KOPT-K1 (cell line): ENCODE measurements around the gene ZDHHC11.
"Not testable (repeated sequence)": the region's sequence is repeated elsewhere in the genome, so short reads cannot be mapped to it uniquely, and the experiment has no call there.

ENCODE experiments used
- H3K27ac ChIP-seq: fragments of 200-600 bp; sonication (generic); 2 replicates; pipeline ENCODE4 v1.5.1; 2016; ENCODE audit warnings: antibody characterized with exemption, mild to moderate bottlenecking, low read depth, low read length; ENCODE audit not compliant: poor library complexity, severe bottlenecking
- H3K36me3 ChIP-seq: fragments of 200-600 bp; sonication (generic); 2 replicates; pipeline ENCODE4 v1.5.1; 2017; ENCODE audit warnings: antibody characterized with exemption, mild to moderate bottlenecking, low read length, moderate library complexity; ENCODE audit not compliant: insufficient read depth
- H3K9me3 ChIP-seq: fragments of 200-600 bp; sonication (generic); 2 replicates; pipeline ENCODE4 v1.5.1; 2017; ENCODE audit warnings: antibody characterized with exemption, low read length, mild to moderate bottlenecking; ENCODE audit not compliant: insufficient read depth, poor library complexity, severe bottlenecking

ZDHHC11 gene

GRCh38 chr5:788703-789102, 62.1 kb downstream of the ZDHHC11 start:
- not testable (repeated sequence) for H3K9me3 ChIP-seq, H3K27ac ChIP-seq, H3K36me3 ChIP-seq

DNA sequence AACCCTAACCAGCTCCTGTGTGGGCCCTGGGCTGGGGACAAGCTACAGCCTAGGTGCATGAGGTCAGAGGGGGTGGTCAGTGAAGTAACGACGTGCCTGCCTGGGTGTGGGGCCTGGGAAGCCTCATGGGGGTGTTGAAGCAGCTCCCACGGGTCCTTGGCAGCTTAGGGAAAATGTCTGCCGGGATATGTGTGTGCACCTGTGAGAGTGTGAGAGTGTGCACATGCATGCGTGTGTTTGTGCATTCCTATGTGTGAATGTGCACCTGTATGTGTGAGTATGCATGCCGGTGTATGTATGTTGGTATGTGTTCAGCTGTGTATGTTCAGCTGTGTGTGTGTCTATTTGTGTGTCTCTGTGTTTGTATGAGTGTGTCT, 62.9 kb downstream of the ZDHHC11 start:
- not testable (repeated sequence) for H3K9me3 ChIP-seq, H3K27ac ChIP-seq, H3K36me3 ChIP-seq

DNA sequence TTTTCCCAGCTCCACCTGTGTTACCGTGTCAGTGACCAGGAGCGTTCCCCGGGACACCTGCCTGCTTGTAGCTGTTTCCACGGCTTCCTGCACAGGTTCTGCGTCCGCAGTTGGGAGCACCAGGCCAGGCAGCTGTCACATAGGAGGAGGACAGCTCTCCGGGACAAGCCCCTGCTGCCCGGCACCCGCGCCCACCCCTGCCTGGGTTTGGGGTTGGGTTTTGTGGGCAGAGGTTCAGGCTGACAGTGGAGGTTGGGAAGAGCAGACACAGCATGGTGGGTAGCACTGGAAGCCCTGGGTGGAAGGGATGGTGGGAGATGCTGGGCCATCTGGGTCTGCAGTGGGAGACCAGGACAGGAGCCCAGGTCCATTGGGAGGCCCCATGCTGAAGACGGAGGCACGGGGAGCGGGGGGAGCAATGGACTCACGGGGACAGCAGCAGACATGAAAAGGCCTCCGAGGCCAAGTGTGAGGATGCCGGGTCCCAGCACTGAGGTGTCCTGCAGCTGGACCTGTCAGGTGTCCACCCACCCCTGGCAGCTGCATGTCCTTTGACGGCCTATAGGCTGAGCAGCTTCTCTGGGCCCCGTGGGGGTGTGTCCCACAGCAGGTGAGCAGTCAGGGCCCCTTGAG, 63.4 kb downstream of the ZDHHC11 start:
- H3K27ac ChIP-seq, H3K9me3 ChIP-seq: not testable (repeated sequence)

GRCh38 chr5:785181-785705, 65.5 kb downstream of the ZDHHC11 start:
- H3K9me3 ChIP-seq, H3K27ac ChIP-seq, H3K36me3 ChIP-seq: not testable (repeated sequence)

More for the DNA sequence above, 63.4 kb downstream of the ZDHHC11 start:
- H3K36me3 ChIP-seq = not testable (repeated sequence)

GRCh38 chr5:784428-785177, 66.2 kb downstream of the ZDHHC11 start, which contains the start of gene ZDHHC11B:
TSS of gene ZDHHC11B (minus strand) at chr5:784729. CDS start at chr5:766919, 17,810 bp downstream.
- H3K27ac ChIP-seq, H3K36me3 ChIP-seq, H3K9me3 ChIP-seq: not testable (repeated sequence)

- H3K27ac ChIP-seq = not testable (repeated sequence)
Measured at GRCh38 chr5:783881-784427, 66.8 kb downstream of the ZDHHC11 start.

DNA sequence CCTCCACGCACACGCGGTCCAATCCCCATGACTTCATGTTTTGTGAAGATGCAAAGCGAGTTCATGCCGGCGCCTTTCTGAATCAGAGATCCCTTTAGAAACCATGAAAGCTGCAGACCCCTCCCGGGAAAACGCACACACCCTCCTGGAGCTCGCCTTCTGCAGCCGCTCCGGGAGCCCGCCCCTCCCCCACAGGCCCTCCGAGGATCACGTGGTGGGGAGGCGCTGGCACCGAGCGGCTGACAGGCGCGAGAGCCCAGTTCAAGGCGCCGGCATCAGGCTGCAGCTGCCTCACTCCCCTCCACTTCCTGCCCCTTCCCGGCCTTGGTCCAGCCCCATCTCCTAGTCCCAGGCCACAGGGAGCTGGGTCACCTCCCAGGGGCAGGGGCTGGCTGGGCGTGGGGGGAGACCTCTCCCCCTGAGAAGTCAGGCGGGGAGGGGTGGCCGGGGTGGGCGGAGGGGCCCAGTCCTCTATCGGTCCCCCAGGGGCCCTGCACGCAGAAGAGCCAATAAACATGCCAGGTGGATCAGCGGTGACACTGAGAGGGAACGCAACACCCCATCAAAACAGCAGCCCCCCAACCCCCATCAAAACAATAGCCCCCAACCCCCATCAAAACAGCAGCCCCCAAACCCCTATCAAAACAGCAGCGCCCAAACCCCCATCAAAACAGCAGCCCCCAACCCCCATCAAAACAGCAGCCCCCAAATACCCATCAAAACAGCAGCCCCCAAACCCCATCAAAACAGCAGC, 67.6 kb downstream of the ZDHHC11 start:
- H3K9me3 ChIP-seq, H3K27ac ChIP-seq: not testable (repeated sequence)

More at GRCh38 chr5:783881-784427, 66.8 kb downstream of the ZDHHC11 start:
- H3K9me3 ChIP-seq, H3K36me3 ChIP-seq: not testable (repeated sequence)

GRCh38 chr5:782356-782755, 68.4 kb downstream of the ZDHHC11 start:
- not testable (repeated sequence) for H3K27ac ChIP-seq, H3K36me3 ChIP-seq

More for the DNA sequence above, 67.6 kb downstream of the ZDHHC11 start:
- not testable (repeated sequence) for H3K36me3 ChIP-seq

GRCh38 chr5:780571-780970, 70.2 kb downstream of the ZDHHC11 start:
- H3K27ac ChIP-seq, H3K9me3 ChIP-seq, H3K36me3 ChIP-seq: not testable (repeated sequence)

More at GRCh38 chr5:782356-782755, 68.4 kb downstream of the ZDHHC11 start:
- not testable (repeated sequence) for H3K9me3 ChIP-seq

DNA sequence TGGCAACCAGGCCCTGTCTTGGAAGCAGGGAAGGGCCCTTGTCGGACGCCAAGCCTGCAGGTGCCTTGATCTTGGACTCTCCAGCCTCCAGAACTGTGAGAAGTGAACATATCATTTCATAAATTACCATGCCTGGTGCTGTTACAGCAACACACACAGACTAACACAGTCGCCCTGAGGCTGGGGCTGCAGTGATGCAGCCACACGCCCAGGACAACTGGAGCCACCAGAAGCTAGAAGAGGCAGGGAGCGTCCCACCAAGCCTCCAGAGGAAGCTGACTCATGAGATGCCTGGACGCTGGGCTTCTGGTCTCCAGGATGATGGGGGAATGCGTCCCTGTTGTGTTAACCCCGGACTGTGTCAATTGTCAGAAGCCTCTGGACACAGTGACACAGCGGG, 71.8 kb downstream of the ZDHHC11 start:
- not testable (repeated sequence) for H3K27ac ChIP-seq, H3K36me3 ChIP-seq, H3K9me3 ChIP-seq

DNA sequence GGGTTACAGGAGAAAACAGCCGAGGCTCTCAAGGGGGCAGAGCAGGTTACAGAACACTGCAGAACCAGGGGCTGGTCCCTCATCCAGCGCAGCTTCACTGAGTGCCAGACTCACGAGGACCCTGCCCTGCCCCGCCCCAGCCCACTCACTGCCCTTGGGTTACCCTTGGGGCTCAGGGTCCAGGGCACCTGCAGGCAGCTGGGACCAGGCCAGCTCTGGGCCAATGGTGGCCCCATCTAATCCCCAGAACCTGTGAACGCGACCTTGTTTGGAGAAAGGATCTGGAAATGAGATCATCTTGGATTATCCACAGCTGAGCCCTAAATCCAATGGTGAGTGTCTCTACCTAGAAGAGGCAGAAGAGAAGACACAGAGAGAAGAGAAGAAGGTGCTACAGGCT, 72.4 kb downstream of the ZDHHC11 start:
- H3K27ac ChIP-seq, H3K36me3 ChIP-seq, H3K9me3 ChIP-seq: not testable (repeated sequence)

- H3K27ac ChIP-seq = no peak overlapping the region
- H3K9me3 ChIP-seq = no peaks in the 10 kb centered on the region
- no peaks in the 10 kb centered on the region for H3K36me3 ChIP-seq
Measured at GRCh38 chr5:777756-778161, 73.0 kb downstream of the ZDHHC11 start.

- Histone ChIP-seq H3K36me3 (no peaks in the 10 kb centered on the region), H3K9me3 (no peaks in the 10 kb centered on the region), H3K27ac (no peak overlapping the region)
Measured at GRCh38 chr5:776862-777711, 73.7 kb downstream of the ZDHHC11 start.
